K562 (cell line): ENCODE data around the gene LUM. TPM values are rescaled to one million over a fixed set of nuclear protein-coding genes. Genes with fewer than 3 reads are reported as not detected.

Experiments
- ATAC-seq: fragments of 200-7000 bp; cut with Tn5 transposase; 3 replicates; pipeline ENCODE4 v1.9.1; 2020; ENCODE audit warnings: moderate library complexity
- BruUV-seq: library from RNA; stranded (reverse); fragments of 400-500 nt; replicated peaks from 2 replicates; lab custom pipeline; 2021; lab: Mats Ljungman, UMichigan
- CTCF ChIA-PET: fragments of 300-600 bp; formaldehyde crosslinking; extraction: SDS; loops from one replicate; lab custom pipeline; 2021; ENCODE audit warnings: low intra/inter-chr PET ratio; lab: Yijun Ruan, JAX
- POLR2A ChIA-PET: fragments of 300-600, 350-650 bp; sonication (Branson Sonifier 250); formaldehyde crosslinking; extraction: SDS; loops from one replicate; lab custom pipeline; 2021; ENCODE audit warnings: antibody characterized with exemption, inconsistent platforms; lab: Yijun Ruan, JAX
- DNase-seq, 4 experiments: peaks; one replicate each; pipeline versions ENCODE4 v3.0.0 to v3.0.0-alpha.2; 2011 to 2018; ENCODE audit warnings: low spot score in 3 of 4, mixed read lengths in 3 of 4; ENCODE audit errors: extremely low read depth in 1 of 4
- FAIRE-seq: peaks from 2 replicates; lab custom pipeline; 2011; peaks lifted over from hg19 to GRCh38; lab: Jason Lieb, UNC
- H2AFZ ChIP-seq: 2 replicates; pipeline ENCODE4 v1.6.0; 2011; ENCODE audit warnings: low read depth, low read length, control low read depth, inconsistent platforms
- H3K27ac ChIP-seq: fragments of 200-600 bp; 3 replicates; pipeline ENCODE4 v1.8.0; 2011; ENCODE audit warnings: low read depth, mild to moderate bottlenecking, control low read depth, inconsistent platforms, low read length, moderate library complexity, mixed read lengths; ENCODE audit errors: extremely low read depth
- H3K27me3 ChIP-seq, 2 experiments: fragments of 300-600 bp in 1 of 2; 2 replicates in 1 of 2; 3 replicates in 1 of 2; pipeline versions ENCODE4 v1.6.0 to v1.8.0; 2011; ENCODE audit warnings: inconsistent platforms in 2 of 2, low read length in 2 of 2, mild to moderate bottlenecking in 1 of 2, mixed read lengths in 1 of 2, moderate library complexity in 1 of 2; ENCODE audit not compliant: control insufficient read depth in 2 of 2, insufficient read depth in 2 of 2
- H3K36me3 ChIP-seq: fragments of 300-600 bp; 3 replicates; pipeline ENCODE4 v1.8.0; 2011; ENCODE audit warnings: mild to moderate bottlenecking, low read length, inconsistent platforms; ENCODE audit not compliant: control insufficient read depth, insufficient read depth
- H3K4me1 ChIP-seq, 2 experiments: fragments of 200-600 bp in 1 of 2; replicated peaks in 1 of 2; 2 replicates in 1 of 2; 3 replicates in 1 of 2; pipeline versions ENCODE4 v1.5.1 to v1.8.0; 2011; ENCODE audit warnings: inconsistent platforms in 2 of 2, low read length in 2 of 2, mild to moderate bottlenecking in 1 of 2, mixed read lengths in 1 of 2, moderate library complexity in 1 of 2; ENCODE audit not compliant: control insufficient read depth in 2 of 2, insufficient read depth in 2 of 2
- H3K4me2 ChIP-seq: 2 replicates; pipeline ENCODE4 v1.6.1; 2011; ENCODE audit warnings: low read length, control low read depth, inconsistent platforms, mixed read lengths; ENCODE audit not compliant: insufficient read depth
- H3K4me3 ChIP-seq: fragments of 200-600 bp; sonication (generic), shearing (Covaris generic); 2 replicates; pipeline ENCODE4 v1.5.1; 2016; ENCODE audit warnings: control low read depth, inconsistent platforms
- H3K79me2 ChIP-seq: fragments of 200-600 bp; 3 replicates; pipeline ENCODE4 v1.8.0; 2011; ENCODE audit warnings: low read length, inconsistent platforms; ENCODE audit not compliant: control insufficient read depth, insufficient read depth
- H3K9ac ChIP-seq, 2 experiments: 2 replicates each; pipeline versions ENCODE4 v1.6.0 to v1.6.1; 2011; ENCODE audit warnings: low read depth in 2 of 2, low read length in 2 of 2, control low read depth in 1 of 2, inconsistent platforms in 1 of 2, mild to moderate bottlenecking in 1 of 2, mixed read lengths in 1 of 2; ENCODE audit not compliant: insufficient read depth in 1 of 2
- H3K9me1 ChIP-seq: one replicate; pipeline ENCODE4 v1.6.0; 2011; ENCODE audit warnings: inconsistent platforms, mild to moderate bottlenecking, low read length, moderate library complexity; ENCODE audit not compliant: control insufficient read depth, insufficient read depth
- H3K9me3 ChIP-seq: replicated peaks from 2 replicates; pipeline ENCODE4 v1.5.1; 2011; ENCODE audit warnings: low read depth, low read length, inconsistent platforms; ENCODE audit not compliant: control insufficient read depth, insufficient read depth
- H4K20me1 ChIP-seq: replicated peaks from 2 replicates; pipeline ENCODE4 v1.6.1; 2011; ENCODE audit warnings: low read length, inconsistent platforms, mixed read lengths; ENCODE audit not compliant: control insufficient read depth, insufficient read depth
- CTCF ChIP-seq, 3 experiments: IDR thresholded peaks in 2 of 3; conservative IDR thresholded peaks in 1 of 3; 2 replicates each; pipeline ENCODE4 v1.5.1; 2011 to 2012; ENCODE audit warnings: low read length in 3 of 3, mild to moderate bottlenecking in 3 of 3, control low read depth in 2 of 3, improper control_type of control experiment in 1 of 3, inconsistent platforms in 1 of 3, low read depth in 1 of 3, mixed read lengths in 1 of 3, moderate library complexity in 1 of 3; ENCODE audit not compliant: insufficient read depth in 2 of 3
- ELF2 ChIP-seq: fragments of 250-450 bp; sonication (Bioruptor Pico); IDR thresholded peaks from 2 replicates; pipeline ENCODE4 v1.5.0; 2021; ENCODE audit warnings: mild to moderate bottlenecking
- FOXK2 ChIP-seq, 2 experiments: fragments of 450-650 bp; IDR thresholded peaks in 1 of 2; conservative IDR thresholded peaks in 1 of 2; 2 replicates each; pipeline ENCODE4 v1.6.1; 2016; ENCODE audit warnings: low read depth in 2 of 2, mild to moderate bottlenecking in 1 of 2
- GTF2F1 ChIP-seq: IDR thresholded peaks from 2 replicates; pipeline ENCODE4 v1.6.1; 2011; ENCODE audit warnings: low read depth, low read length, improper control_type of control experiment
- PTTG1 ChIP-seq: fragments of 450-650 bp; IDR thresholded peaks from 2 replicates; pipeline ENCODE4 v1.6.1; 2016; ENCODE audit warnings: low read depth, mild to moderate bottlenecking, missing genetic modification characterization, missing compliant biosample characterization
- RAD21 ChIP-seq, 2 experiments: fragments of 250-450 bp in 1 of 2; fragments of 450-650 bp in 1 of 2; sonication (Bioruptor Pico) in 1 of 2; formaldehyde crosslinking in 1 of 2; IDR thresholded peaks in 1 of 2; conservative IDR thresholded peaks in 1 of 2; 2 replicates each; pipeline versions ENCODE4 v1.4.0 to v1.8.0; 2020 to 2022; ENCODE audit warnings: mild to moderate bottlenecking in 2 of 2, moderate library complexity in 1 of 2
- TFAP4 ChIP-seq: sonication (generic); formaldehyde crosslinking; IDR thresholded peaks from 2 replicates; pipeline ENCODE4 v1.8.0; 2022; ENCODE audit warnings: missing genetic modification reagents, mild to moderate bottlenecking, moderate library complexity, borderline replicate concordance
- WGBS: fragments of 100-300 bp; shearing (Covaris generic); methylation state at CpG from one replicate; pipeline ENCODE4 v1.1.6; 2016; ENCODE audit warnings: low coverage, mixed read lengths; ENCODE audit not compliant: insufficient coverage; ENCODE audit errors: missing lambda C conversion rate; 5-methylcytosine and 5-hydroxymethylcytosine counted together
- in situ Hi-C: fragments of 300-500 bp; cut with MboI; formaldehyde crosslinking; loops from 4 replicates; pipeline ENCODE4 v1.15.0; 2018; ENCODE audit warnings: inconsistent platforms, mixed read lengths
- intact Hi-C: fragments of 100-400 bp; cut with micrococcal nuclease; formaldehyde crosslinking; loops from 2 replicates; pipeline ENCODE4 v1.14.2; 2022
- polyA plus RNA-seq, 8 experiments: library from polyadenylated mRNA; depleted of rRNA in 4 of 8; stranded (reverse) in 5 of 8; unstranded in 3 of 8; fragments of >200 nt; fragmentation: Nextera tagmentation in 2 of 8; fragmentation: Illumina TruSeq in 1 of 8; extraction: Ambion mirVana in 2 of 8; extraction: Trizol in 1 of 8; gene quantifications; 2 replicates each; pipeline versions ENCODE4 v1.2.1 to v1.2.3, GENCODE V29; 2011 to 2014; ENCODE audit warnings: inconsistent platforms in 1 of 8, missing spikeins in 1 of 8
- total RNA-seq, 7 experiments: library from RNA; depleted of rRNA in 6 of 7; stranded (reverse); fragments of >200 nt in 6 of 7; fragmentation: Illumina TruSeq in 2 of 7; extraction: Trizol in 2 of 7; gene quantifications; 2 replicates each; pipeline versions ENCODE4 v1.2.1 to v1.2.3, GENCODE V29; 2011 to 2021; ENCODE audit warnings: low replicate concordance in 1 of 7
- TF ChIP-seq, protein P1 (sequence below): IDR thresholded peaks from 2 replicates; pipeline ENCODE4 v1.6.1; 2011; ENCODE audit warnings: borderline replicate concordance, low read depth, mild to moderate bottlenecking, moderate library complexity, low read length; ENCODE audit not compliant: insufficient read depth, poor library complexity, severe bottlenecking

The LUM gene
- total and polyA plus RNA-seq, 9 of the 15 experiments (the other 6 are each of a cell fraction or from before 2014, with no cell fraction given) = 0.40 TPM; not detected in 8

DNA sequence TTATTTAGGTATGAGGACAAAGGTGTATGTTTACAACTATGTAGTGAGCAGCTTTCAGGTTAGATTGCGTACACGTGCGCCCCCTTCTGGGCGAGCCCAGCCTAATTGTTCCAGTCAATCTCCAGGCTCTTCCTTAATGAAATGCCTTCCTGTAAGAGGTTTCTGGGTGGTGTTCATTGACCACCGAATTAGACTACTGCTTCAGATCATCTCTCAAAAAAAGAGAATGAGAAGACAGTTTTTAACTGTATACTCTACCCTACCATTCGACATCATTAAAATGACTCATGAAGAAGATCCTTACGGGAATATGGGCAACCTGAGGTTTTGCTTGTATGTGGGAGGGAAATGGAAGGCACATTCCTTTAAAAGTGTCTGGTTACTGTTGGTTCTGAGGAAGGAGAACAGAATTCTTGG lies 2.1 kb downstream of the LUM start:
- Histone ChIP-seq H3K36me3 (no peaks in the 10 kb centered on the region), H3K9me3 (no peaks in the 10 kb centered on the region), H2AFZ (no peak overlapping the region), H3K9me1 (no peaks in the 10 kb centered on the region), H4K20me1 (no peaks in the 10 kb centered on the region), H3K27me3 (no peaks in the 10 kb centered on the region), H3K79me2 (no peaks in the 10 kb centered on the region), H3K4me1 (no peaks in the 10 kb centered on the region), H3K9ac (no peak overlapping the region), H3K4me2 (no peak overlapping the region), H3K4me3 (no peak overlapping the region), H3K27ac (no peak overlapping the region)
- POLR2A ChIA-PET = no interaction called here
- peak; percentile 85 for ATAC-seq
- in situ Hi-C loops (no loop called here), intact Hi-C loops (loop anchor here (5.0 to 10.0 kb wide), 2 partner anchors 132 to 216 kb away; no protein-coding TSS in a partner anchor)
- 1% methylated on average over 7 of the region's 7 CpGs for WGBS
- no TSS peak for BruUV-seq
- TF ChIP-seq ELF2 (CRISPR knock-in tag) (no peak), PTTG1 (tag) (no peak), GTF2F1 (no peak), FOXK2 (conservative IDR thresholded peaks at IDR 0.05 in 1 of 2, IDR thresholded peaks at IDR 0.05 in 1 of 2; ENCODE audit: low read depth in 2 of 2) (no peak), RAD21 (CRISPR knock-in tag; conservative IDR thresholded peaks at IDR 0.05 in 1 of 2, IDR thresholded peaks at IDR 0.05 in 1 of 2) (peak; percentile 17 to 55; a peak in 2 of 4 replicates), CTCF (IDR thresholded peaks at IDR 0.05 in 2 of 3, conservative IDR thresholded peaks at IDR 0.05 in 1 of 3; ENCODE audit: insufficient read depth in 2 of 3, low read depth in 1 of 3, low read length in 3 of 3) (peak; percentile 37 to 65 (median 51)), TFAP4 (CRISPR knock-in tag) (no peak)
- TF ChIP-seq, protein P1, sequence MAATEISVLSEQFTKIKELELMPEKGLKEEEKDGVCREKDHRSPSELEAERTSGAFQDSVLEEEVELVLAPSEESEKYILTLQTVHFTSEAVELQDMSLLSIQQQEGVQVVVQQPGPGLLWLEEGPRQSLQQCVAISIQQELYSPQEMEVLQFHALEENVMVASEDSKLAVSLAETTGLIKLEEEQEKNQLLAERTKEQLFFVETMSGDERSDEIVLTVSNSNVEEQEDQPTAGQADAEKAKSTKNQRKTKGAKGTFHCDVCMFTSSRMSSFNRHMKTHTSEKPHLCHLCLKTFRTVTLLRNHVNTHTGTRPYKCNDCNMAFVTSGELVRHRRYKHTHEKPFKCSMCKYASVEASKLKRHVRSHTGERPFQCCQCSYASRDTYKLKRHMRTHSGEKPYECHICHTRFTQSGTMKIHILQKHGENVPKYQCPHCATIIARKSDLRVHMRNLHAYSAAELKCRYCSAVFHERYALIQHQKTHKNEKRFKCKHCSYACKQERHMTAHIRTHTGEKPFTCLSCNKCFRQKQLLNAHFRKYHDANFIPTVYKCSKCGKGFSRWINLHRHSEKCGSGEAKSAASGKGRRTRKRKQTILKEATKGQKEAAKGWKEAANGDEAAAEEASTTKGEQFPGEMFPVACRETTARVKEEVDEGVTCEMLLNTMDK = peak; percentile 37
- CTCF ChIA-PET = interaction anchor here (0.6 to 1.0 kb wide), 2 partner anchors 150 to 712 kb away, joined by 3 read pairs; no protein-coding TSS in a partner anchor
- FAIRE-seq = no peak
- peak; percentile 7 to 59 (median 27) for DNase-seq
